GM21825 (cell line): ENCODE results near the gene OR13D1.
"Not testable (repeated sequence)": the region's sequence is repeated elsewhere in the genome, so short reads cannot be mapped to it uniquely, and the experiment has no call there.

Experiments
- ATAC-seq: cut with Tn5 transposase; IDR thresholded peaks from one replicate; pipeline ENCODE4 v1.9.1; 2021; ENCODE audit warnings: mild to moderate bottlenecking, moderate library complexity; ENCODE audit not compliant: unreplicated experiment

Gene OR13D1

GRCh38 chr9:104694218-104694617 is at the start of gene OR13D1:
Gene OR13D1, plus strand, starts transcription at chr9:104694518. Its CDS starts 0 bp downstream, at chr9:104694518.
- no peak for ATAC-seq

DNA sequence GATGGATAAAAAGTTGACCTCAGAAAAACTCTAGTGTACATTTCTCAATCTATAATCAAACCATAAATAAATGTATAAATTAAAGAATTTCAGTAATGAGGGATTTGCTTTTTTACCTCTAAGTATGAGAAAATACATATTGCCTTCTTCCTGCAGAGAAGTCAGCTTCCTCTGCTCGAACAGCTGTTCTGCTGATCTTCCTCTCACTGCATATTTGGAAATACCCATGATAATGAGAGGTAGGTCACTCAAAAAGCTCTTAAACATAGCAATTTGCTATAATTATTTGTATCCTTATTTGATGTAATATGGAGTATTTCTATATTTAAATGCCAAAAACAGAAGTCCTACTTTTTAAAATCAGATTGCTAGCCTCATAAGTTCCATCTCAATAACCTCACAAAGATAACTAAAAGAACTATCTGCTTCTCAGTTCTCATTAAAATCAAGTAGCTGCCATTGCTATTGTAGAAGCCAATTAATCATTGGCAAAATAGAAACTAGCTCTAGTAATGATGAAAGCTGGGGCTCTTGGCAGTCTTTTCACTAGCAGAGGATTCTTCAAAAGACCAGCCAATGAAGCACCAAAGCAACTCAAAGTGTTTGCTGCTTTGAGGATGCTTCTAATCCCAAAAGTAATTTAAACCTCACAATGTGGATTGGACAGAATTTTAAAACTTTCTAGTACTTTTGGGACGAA is 35.7 kb upstream of the OR13D1 start:
- no peak for ATAC-seq

DNA sequence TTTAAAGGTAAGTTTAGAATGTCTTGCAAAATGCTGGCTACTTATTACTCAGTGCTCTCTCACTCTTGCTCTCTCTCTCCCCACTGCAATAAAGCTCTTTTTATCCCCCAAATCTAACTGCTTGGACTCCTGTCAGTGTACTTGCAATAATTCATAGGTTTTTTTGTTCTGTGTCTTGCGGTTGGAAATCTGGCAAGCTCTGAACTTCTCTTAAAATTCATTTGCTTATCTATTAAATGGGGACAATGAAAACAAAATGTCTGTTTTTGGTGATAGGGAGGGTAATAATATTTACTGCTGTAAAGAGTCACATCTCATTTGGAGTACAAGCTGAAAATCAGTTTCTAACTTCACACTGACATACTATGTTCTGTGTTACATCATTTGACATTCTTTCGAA is 18.7 kb upstream of the OR13D1 start:
- no peak for ATAC-seq

DNA sequence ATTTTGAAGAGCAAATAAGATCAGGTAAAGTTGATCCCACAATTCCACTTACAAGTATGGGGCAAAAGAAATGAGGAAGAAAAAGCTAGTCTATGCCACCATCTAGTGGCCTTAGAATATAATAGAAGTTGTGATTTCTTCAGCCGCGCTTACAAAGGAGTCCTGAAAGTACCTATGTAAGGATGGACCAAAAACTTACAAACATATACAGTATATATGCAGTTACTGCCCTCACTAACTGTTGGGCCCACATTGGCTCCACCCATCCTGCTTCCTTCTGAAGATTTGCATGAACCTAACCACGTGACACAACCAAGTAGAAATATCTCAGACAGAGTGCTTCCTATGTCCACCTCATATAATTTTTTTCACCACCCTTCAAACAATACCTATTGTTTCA is 11.7 kb upstream of the OR13D1 start:
- peak; percentile 73 for ATAC-seq

GRCh38 chr9:104686081-104686480 is 8.2 kb upstream of the OR13D1 start:
- peak; percentile 46 for ATAC-seq

GRCh38 chr9:104700306-104700705 is 6.0 kb downstream of the OR13D1 start:
- ATAC-seq, result no peak

DNA sequence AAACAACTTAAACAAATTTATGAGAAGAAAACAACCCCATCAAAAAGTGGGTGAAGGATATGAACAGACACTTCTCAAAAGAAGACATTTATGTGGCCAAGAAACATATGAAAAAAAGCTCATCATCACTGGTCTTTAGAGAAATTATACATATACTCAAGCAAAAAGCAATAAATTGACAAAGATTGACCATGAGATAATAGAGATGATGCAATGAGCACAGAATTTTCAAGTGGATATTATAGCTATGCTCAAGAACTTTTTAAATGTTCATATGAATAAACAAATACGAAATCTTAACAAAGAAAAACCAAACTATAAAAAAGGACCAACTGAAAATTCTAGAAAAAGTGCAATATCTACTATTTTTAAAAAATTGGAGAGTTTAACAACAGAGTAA is 14.4 kb downstream of the OR13D1 start:
- ATAC-seq, result not testable (repeated sequence)

- no peak for ATAC-seq
Measured at GRCh38 chr9:104711604-104712003, 17.3 kb downstream of the OR13D1 start.

- no peak for ATAC-seq
Measured at GRCh38 chr9:104725014-104725413, 30.7 kb downstream of the OR13D1 start.

DNA sequence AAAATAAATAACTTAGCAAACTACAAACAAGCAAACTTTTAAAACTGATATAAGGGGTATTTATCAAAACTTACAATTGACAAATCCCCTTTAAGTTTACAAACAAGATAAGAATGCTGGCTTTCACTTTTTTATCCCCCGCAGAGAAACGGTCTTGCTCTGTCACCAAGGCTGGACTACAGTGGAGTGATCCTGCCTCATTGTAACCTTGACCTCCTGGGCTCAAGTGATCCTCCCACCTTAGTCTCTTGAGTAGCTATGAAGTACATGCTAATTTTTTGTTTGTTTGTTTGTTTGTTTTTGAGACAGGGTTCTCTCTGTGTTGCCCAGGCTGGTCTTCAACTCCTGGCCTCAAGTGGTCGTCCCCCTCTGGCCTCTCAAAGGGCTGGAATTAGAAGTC is 44.1 kb downstream of the OR13D1 start:
- ATAC-seq, result no peak

GRCh38 chr9:104740621-104741020 is 46.3 kb downstream of the OR13D1 start:
- no peak for ATAC-seq

DNA sequence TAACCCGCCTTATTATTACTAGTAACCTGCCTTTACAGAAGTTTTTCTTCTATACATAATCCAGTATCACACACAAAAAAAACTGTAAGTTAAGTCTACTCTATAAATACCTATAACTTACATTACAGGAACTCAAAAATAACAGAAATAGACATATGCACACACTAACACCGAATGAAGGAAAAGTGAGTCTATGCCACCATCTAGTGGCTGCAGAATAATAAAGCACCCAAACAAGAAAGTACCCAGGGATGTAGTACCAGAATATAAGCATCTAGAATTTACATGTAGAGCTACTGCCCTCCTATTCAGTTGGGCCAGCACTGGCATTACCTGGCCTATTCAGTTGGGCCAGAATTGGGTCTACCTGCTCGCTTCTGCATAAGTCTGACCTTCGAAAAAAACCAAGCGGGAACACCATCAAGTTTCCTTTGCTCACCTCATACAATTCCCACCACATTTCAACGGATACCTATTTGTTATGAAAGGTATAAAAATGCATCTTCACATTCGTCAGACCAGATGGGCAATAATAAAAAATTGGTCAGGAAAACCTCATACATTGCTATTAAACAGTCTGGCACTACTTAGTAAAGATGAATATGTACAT is 49.2 kb downstream of the OR13D1 start:
- peak; percentile 39 for ATAC-seq
